ENCODE results near the gene NOD2.

DNA sequence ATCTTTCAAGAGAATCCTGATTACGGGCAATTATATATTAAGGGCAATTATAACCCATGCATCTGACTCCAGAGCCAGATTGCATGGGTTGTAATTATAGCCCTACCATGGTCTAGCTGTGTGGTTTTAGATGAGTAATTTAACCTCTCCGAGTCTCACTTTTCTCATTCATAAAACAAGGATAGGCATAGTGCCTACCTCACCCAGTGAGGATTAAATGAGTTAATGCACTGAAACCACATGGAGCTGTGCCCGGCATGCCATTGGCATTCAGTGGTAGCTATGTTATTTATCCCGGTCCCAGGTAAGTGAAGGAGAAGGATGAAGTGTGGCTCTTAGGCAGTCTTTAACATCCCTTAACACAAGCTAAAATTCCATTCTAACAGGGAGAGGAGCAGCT is 18.6 kb upstream of the NOD2 start:
- TF ChIP-seq, protein P1, sequence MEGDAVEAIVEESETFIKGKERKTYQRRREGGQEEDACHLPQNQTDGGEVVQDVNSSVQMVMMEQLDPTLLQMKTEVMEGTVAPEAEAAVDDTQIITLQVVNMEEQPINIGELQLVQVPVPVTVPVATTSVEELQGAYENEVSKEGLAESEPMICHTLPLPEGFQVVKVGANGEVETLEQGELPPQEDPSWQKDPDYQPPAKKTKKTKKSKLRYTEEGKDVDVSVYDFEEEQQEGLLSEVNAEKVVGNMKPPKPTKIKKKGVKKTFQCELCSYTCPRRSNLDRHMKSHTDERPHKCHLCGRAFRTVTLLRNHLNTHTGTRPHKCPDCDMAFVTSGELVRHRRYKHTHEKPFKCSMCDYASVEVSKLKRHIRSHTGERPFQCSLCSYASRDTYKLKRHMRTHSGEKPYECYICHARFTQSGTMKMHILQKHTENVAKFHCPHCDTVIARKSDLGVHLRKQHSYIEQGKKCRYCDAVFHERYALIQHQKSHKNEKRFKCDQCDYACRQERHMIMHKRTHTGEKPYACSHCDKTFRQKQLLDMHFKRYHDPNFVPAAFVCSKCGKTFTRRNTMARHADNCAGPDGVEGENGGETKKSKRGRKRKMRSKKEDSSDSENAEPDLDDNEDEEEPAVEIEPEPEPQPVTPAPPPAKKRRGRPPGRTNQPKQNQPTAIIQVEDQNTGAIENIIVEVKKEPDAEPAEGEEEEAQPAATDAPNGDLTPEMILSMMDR (conservative IDR thresholded peaks at IDR 0.05; ENCODE audit: low read depth in 2 of 2), result no peak
- TF ChIP-seq EZH2phosphoT487 (IDR thresholded peaks at IDR 0.05; ENCODE audit: unreplicated experiment) (no peak), POLR2AphosphoS5 (IDR thresholded peaks at IDR 0.05; ENCODE audit: low read depth) (no peak), EZH2 (IDR thresholded peaks at IDR 0.05; ENCODE audit: low read depth, unreplicated experiment) (no peak), STAT1 (IDR thresholded peaks at IDR 0.05; ENCODE audit: unreplicated experiment) (no peak), JUNB (IDR thresholded peaks at IDR 0.05; ENCODE audit: unreplicated experiment) (no peak), CREB1 (CRISPR knock-in tag; IDR thresholded peaks at IDR 0.05; ENCODE audit: low read depth) (no peak), ZNF114 (CRISPR knock-in tag; IDR thresholded peaks at IDR 0.05) (no peak)
- TF ChIP-seq, protein P2, sequence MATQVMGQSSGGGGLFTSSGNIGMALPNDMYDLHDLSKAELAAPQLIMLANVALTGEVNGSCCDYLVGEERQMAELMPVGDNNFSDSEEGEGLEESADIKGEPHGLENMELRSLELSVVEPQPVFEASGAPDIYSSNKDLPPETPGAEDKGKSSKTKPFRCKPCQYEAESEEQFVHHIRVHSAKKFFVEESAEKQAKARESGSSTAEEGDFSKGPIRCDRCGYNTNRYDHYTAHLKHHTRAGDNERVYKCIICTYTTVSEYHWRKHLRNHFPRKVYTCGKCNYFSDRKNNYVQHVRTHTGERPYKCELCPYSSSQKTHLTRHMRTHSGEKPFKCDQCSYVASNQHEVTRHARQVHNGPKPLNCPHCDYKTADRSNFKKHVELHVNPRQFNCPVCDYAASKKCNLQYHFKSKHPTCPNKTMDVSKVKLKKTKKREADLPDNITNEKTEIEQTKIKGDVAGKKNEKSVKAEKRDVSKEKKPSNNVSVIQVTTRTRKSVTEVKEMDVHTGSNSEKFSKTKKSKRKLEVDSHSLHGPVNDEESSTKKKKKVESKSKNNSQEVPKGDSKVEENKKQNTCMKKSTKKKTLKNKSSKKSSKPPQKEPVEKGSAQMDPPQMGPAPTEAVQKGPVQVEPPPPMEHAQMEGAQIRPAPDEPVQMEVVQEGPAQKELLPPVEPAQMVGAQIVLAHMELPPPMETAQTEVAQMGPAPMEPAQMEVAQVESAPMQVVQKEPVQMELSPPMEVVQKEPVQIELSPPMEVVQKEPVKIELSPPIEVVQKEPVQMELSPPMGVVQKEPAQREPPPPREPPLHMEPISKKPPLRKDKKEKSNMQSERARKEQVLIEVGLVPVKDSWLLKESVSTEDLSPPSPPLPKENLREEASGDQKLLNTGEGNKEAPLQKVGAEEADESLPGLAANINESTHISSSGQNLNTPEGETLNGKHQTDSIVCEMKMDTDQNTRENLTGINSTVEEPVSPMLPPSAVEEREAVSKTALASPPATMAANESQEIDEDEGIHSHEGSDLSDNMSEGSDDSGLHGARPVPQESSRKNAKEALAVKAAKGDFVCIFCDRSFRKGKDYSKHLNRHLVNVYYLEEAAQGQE (IDR thresholded peaks at IDR 0.05; ENCODE audit: unreplicated experiment), result no peak
- TF ChIP-seq, protein P3, sequence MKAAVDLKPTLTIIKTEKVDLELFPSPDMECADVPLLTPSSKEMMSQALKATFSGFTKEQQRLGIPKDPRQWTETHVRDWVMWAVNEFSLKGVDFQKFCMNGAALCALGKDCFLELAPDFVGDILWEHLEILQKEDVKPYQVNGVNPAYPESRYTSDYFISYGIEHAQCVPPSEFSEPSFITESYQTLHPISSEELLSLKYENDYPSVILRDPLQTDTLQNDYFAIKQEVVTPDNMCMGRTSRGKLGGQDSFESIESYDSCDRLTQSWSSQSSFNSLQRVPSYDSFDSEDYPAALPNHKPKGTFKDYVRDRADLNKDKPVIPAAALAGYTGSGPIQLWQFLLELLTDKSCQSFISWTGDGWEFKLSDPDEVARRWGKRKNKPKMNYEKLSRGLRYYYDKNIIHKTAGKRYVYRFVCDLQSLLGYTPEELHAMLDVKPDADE (IDR thresholded peaks at IDR 0.05), result no peak
- TF ChIP-seq, protein P4, sequence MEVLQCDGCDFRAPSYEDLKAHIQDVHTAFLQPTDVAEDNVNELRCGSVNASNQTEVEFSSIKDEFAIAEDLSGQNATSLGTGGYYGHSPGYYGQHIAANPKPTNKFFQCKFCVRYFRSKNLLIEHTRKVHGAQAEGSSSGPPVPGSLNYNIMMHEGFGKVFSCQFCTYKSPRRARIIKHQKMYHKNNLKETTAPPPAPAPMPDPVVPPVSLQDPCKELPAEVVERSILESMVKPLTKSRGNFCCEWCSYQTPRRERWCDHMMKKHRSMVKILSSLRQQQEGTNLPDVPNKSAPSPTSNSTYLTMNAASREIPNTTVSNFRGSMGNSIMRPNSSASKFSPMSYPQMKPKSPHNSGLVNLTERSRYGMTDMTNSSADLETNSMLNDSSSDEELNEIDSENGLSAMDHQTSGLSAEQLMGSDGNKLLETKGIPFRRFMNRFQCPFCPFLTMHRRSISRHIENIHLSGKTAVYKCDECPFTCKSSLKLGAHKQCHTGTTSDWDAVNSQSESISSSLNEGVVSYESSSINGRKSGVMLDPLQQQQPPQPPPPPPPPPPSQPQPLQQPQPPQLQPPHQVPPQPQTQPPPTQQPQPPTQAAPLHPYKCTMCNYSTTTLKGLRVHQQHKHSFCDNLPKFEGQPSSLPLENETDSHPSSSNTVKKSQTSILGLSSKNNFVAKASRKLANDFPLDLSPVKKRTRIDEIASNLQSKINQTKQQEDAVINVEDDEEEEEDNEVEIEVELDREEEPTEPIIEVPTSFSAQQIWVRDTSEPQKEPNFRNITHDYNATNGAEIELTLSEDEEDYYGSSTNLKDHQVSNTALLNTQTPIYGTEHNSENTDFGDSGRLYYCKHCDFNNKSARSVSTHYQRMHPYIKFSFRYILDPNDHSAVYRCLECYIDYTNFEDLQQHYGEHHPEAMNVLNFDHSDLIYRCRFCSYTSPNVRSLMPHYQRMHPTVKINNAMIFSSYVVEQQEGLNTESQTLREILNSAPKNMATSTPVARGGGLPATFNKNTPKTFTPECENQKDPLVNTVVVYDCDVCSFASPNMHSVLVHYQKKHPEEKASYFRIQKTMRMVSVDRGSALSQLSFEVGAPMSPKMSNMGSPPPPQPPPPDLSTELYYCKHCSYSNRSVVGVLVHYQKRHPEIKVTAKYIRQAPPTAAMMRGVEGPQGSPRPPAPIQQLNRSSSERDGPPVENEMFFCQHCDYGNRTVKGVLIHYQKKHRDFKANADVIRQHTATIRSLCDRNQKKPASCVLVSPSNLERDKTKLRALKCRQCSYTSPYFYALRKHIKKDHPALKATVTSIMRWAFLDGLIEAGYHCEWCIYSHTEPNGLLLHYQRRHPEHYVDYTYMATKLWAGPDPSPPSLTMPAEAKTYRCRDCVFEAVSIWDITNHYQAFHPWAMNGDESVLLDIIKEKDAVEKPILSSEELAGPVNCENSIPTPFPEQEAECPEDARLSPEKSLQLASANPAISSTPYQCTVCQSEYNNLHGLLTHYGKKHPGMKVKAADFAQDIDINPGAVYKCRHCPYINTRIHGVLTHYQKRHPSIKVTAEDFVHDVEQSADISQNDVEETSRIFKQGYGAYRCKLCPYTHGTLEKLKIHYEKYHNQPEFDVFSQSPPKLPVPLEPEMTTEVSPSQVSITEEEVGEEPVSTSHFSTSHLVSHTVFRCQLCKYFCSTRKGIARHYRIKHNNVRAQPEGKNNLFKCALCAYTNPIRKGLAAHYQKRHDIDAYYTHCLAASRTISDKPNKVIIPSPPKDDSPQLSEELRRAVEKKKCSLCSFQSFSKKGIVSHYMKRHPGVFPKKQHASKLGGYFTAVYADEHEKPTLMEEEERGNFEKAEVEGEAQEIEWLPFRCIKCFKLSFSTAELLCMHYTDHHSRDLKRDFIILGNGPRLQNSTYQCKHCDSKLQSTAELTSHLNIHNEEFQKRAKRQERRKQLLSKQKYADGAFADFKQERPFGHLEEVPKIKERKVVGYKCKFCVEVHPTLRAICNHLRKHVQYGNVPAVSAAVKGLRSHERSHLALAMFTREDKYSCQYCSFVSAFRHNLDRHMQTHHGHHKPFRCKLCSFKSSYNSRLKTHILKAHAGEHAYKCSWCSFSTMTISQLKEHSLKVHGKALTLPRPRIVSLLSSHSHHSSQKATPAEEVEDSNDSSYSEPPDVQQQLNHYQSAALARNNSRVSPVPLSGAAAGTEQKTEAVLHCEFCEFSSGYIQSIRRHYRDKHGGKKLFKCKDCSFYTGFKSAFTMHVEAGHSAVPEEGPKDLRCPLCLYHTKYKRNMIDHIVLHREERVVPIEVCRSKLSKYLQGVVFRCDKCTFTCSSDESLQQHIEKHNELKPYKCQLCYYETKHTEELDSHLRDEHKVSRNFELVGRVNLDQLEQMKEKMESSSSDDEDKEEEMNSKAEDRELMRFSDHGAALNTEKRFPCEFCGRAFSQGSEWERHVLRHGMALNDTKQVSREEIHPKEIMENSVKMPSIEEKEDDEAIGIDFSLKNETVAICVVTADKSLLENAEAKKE (CRISPR knock-in tag; IDR thresholded peaks at IDR 0.05), result no peak
